MM.1S (cell line): ENCODE data around the gene COLEC12.

ENCODE experiments used
- CTCF ChIP-seq: fragments of 300-600 bp; sonication (generic); IDR thresholded peaks from 2 replicates; pipeline ENCODE4 v1.5.1; 2016; ENCODE audit warnings: antibody characterized with exemption, low read length, mixed read lengths
- EZH2 ChIP-seq: fragments of 300-600 bp; sonication (generic); optimal IDR thresholded peaks from 2 replicates; pipeline ENCODE3; 2017; ENCODE audit warnings: low read depth, mild to moderate bottlenecking, antibody characterized with exemption, low read length, mixed read lengths
- EZH2phosphoT487 ChIP-seq: fragments of 300-600 bp; sonication (generic); IDR thresholded peaks from 2 replicates; pipeline ENCODE4 v1.6.1; 2018; ENCODE audit warnings: antibody characterized with exemption, low read length

DNA sequence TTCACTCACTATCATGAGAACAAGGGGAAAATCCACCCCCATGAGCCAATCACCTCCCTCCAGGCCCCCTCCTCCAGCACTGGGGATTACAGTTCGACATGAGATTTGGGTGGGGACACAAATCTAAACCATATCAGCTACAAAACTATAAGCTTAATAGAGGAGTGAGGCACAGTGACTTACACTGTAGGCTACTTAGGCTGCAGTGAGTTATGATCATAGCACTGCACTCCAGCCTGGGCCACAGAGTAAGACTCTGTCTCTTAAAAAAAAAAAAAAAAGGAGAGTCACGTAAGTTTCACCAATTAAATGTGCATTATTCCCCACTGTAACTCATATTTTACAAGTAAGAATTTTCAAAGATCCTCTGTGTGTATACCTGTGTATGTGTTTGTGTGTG, 26.2 kb upstream of the COLEC12 start:
- TF ChIP-seq CTCF, result no peak
- TF ChIP-seq EZH2, result no peak
- no peak for TF ChIP-seq EZH2phosphoT487
